ENCODE data around the gene ASIC3. TPM values are rescaled to one million over a fixed set of nuclear protein-coding genes. Genes with fewer than 3 reads are reported as not detected.

ASIC3 gene
- total RNA-seq, 4 donors from 2014 or later = 2.6 to 4.3 (median 3.1) TPM

DNA sequence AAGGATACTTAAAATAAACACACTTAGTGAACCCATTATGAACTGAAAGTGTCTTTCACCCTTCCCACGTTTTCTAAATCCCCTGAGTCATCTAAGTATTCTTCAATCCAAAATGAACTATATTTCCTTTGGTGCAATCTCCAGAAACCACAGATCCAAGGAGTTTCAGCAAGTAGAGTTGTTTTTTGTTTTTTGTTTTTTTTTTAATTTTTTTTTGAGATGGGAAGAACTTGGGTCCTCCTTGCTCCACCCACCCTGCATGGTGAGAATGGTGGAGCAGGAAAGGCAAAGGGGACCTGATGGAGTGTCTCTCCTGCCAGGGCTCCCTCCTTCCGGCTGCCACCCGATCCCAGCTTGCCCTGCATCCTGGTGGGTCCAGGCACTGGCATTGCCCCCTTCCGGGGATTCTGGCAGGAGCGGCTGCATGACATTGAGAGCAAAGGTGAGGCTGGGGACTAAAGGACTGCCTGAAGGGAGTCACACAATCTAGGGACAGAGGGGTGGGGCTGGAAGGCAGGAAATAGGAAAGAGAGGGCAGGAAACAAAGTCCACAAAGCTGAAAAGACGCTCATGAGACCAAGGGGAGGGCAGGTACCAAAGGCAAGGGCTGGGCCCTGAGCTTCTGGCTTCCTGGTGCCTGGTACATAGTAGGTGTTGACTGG, 36.2 kb upstream of the ASIC3 start:
- in situ Hi-C loops (cut with MboI; ENCODE audit: low pct_ligation_motif_present in 1 of 4, low pct_unique_long_range_greater_than_20kb in 1 of 4, low sequenced_read_pairs in 3 of 4) = no loop called here
- Histone ChIP-seq H3K4me3 (no peak overlapping the region), H3K27me3 (peaks cover 3% of the 10 kb centered on the region), H3K4me1 (peaks cover 18 to 37% (median 20%) of the 10 kb centered on the region in 4 donors), H3K9me3 (no peaks in the 10 kb centered on the region), H3K27ac (peak overlapping the region; percentile 33 to 71 (median 58)), H3K36me3 (no peaks in the 10 kb centered on the region)
- DNase-seq = peak; percentile 76
- intact Hi-C loops (cut with DNase I; ENCODE audit: low total_unique reads) = no loop called here
- TF ChIP-seq, protein P1, sequence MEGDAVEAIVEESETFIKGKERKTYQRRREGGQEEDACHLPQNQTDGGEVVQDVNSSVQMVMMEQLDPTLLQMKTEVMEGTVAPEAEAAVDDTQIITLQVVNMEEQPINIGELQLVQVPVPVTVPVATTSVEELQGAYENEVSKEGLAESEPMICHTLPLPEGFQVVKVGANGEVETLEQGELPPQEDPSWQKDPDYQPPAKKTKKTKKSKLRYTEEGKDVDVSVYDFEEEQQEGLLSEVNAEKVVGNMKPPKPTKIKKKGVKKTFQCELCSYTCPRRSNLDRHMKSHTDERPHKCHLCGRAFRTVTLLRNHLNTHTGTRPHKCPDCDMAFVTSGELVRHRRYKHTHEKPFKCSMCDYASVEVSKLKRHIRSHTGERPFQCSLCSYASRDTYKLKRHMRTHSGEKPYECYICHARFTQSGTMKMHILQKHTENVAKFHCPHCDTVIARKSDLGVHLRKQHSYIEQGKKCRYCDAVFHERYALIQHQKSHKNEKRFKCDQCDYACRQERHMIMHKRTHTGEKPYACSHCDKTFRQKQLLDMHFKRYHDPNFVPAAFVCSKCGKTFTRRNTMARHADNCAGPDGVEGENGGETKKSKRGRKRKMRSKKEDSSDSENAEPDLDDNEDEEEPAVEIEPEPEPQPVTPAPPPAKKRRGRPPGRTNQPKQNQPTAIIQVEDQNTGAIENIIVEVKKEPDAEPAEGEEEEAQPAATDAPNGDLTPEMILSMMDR (IDR thresholded peaks at IDR 0.05) = peak in 2 of 5 experiments; percentile 9 to 34
- no peak for TF ChIP-seq POLR2AphosphoS5 (IDR thresholded peaks at IDR 0.05)
- WGBS, 2 donors (ENCODE audit: low coverage in 1 of 2) = 31 to 43% methylated on average over 2 to 6 of the region's 6 CpGs

DNA sequence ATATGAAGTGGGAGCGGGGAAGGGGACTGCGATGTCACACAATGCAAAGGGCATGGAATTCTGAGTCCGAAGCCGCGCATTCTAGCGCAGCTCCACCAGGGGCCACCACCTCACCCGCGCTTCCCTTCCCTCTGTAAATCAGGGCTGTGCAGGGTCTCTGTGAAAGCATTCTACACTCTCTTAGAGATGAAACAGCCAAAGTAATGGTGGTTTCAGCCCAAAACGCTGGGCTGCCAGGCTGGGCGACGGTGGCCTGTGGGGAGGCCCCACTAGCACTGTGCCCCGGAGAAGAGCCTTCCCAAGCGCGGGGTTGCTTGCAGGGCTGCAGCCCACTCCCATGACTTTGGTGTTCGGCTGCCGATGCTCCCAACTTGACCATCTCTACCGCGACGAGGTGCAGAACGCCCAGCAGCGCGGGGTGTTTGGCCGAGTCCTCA, 35.4 kb upstream of the ASIC3 start:
- in situ Hi-C loops (cut with MboI; ENCODE audit: low pct_ligation_motif_present in 1 of 4, low pct_unique_long_range_greater_than_20kb in 1 of 4, low sequenced_read_pairs in 3 of 4) = no loop called here
- Histone ChIP-seq H3K4me1 (peaks cover 19 to 39% (median 21%) of the 10 kb centered on the region in 4 donors), H3K4me3 (no peak overlapping the region), H3K36me3 (no peaks in the 10 kb centered on the region), H3K27ac (peak overlapping the region; percentile 33 to 71 (median 58)), H3K9me3 (no peaks in the 10 kb centered on the region), H3K27me3 (peaks cover 8% of the 10 kb centered on the region)
- intact Hi-C loops (cut with DNase I; ENCODE audit: low total_unique reads) = no loop called here
- DNase-seq = no peak
- no peak for TF ChIP-seq POLR2AphosphoS5 (IDR thresholded peaks at IDR 0.05)
- TF ChIP-seq, protein P1 (IDR thresholded peaks at IDR 0.05) = peak in 4 of 5 experiments; percentile 14 to 22 (median 18)
- 71% methylated on average over 22 of the region's 23 CpGs; no CpG with 5 or more reads in 1 of the 2 donors for WGBS, 2 donors (ENCODE audit: low coverage in 1 of 2)

DNA sequence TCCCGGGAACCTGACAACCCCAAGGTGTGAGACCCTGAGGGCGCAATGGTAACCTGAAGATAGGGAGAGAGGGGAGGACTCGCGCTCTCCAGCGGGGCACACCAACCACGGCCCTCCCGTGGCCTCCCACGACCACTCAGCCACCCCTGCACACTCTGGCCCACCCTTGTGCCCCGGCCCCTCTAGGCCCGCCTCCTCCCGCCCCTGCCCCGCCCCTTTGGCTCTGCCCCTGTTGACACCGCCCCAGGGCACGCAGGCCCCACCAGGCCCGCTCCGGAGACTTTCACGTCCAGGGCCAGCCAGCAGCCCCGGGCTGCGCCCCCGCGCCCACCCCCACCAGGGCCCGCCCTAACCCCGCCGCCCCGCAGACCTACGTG, 35.0 kb upstream of the ASIC3 start:
- peak overlapping the region in 1 of 4 donors; percentile 57 for H3K27ac ChIP-seq
- intact Hi-C loops (cut with DNase I; ENCODE audit: low total_unique reads) (no loop called here), in situ Hi-C loops (cut with MboI; ENCODE audit: low pct_ligation_motif_present in 1 of 4, low pct_unique_long_range_greater_than_20kb in 1 of 4, low sequenced_read_pairs in 3 of 4) (no loop called here)
- WGBS, 2 donors (ENCODE audit: low coverage in 1 of 2) = 56% methylated on average over 21 of the region's 26 CpGs; no CpG with 5 or more reads in 1 of the 2 donors
- H3K4me3 ChIP-seq = peak overlapping the region in 3 of 4 donors; percentile 3 to 30 (median 23)
- no peaks in the 10 kb centered on the region for H3K36me3 ChIP-seq
- peaks cover 23 to 43% (median 26%) of the 10 kb centered on the region in 4 donors for H3K4me1 ChIP-seq
- H3K9me3 ChIP-seq = no peaks in the 10 kb centered on the region
- TF ChIP-seq EP300 (IDR thresholded peaks at IDR 0.05; ENCODE audit: low read depth) = no peak
- TF ChIP-seq POLR2A (IDR thresholded peaks at IDR 0.05) = no peak
- TF ChIP-seq, protein P1 (IDR thresholded peaks at IDR 0.05) = no peak
- TF ChIP-seq POLR2AphosphoS5 (IDR thresholded peaks at IDR 0.05) = no peak
- no peak for DNase-seq
- peaks cover 12% of the 10 kb centered on the region for H3K27me3 ChIP-seq

DNA sequence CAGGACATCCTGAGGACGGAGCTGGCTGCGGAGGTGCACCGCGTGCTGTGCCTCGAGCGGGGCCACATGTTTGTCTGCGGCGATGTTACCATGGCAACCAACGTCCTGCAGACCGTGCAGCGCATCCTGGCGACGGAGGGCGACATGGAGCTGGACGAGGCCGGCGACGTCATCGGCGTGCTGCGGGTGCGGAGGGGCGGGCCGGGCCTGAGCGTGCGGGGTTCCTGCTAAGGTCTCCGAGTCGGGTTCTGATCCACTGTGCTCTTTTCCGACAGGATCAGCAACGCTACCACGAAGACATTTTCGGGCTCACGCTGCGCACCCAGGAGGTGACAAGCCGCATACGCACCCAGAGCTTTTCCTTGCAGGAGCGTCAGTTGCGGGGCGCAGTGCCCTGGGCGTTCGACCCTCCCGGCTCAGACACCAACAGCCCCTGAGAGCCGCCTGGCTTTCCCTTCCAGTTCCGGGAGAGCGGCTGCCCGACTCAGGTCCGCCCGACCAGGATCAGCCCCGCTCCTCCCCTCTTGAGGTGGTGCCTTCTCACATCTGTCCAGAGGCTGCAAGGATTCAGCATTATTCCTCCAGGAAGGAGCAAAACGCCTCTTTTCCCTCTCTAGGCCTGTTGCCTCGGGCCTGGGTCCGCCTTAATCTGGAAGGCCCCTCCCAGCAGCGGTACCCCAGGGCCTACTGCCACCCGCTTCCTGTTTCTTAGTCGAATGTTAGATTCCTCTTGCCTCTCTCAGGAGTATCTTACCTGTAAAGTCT, 34.4 kb upstream of the ASIC3 start:
- intact Hi-C loops (cut with DNase I; ENCODE audit: low total_unique reads) = no loop called here
- DNase-seq = peak; percentile 81
- 40 to 69% methylated on average over 1 to 55 of the region's 55 CpGs for WGBS, 2 donors (ENCODE audit: low coverage in 1 of 2)
- Histone ChIP-seq H3K27me3 (peaks cover 18% of the 10 kb centered on the region), H3K4me1 (peaks cover 27 to 49% (median 31%) of the 10 kb centered on the region in 4 donors), H3K4me3 (peak overlapping the region in 3 of 4 donors; percentile 3 to 30 (median 23)), H3K27ac (peak overlapping the region; percentile 3 to 14 (median 9)), H3K36me3 (no peaks in the 10 kb centered on the region), H3K9me3 (no peaks in the 10 kb centered on the region)
- in situ Hi-C loops (cut with MboI; ENCODE audit: low pct_ligation_motif_present in 1 of 4, low pct_unique_long_range_greater_than_20kb in 1 of 4, low sequenced_read_pairs in 3 of 4) = no loop called here
- TF ChIP-seq POLR2AphosphoS5 (IDR thresholded peaks at IDR 0.05) (no peak), EP300 (IDR thresholded peaks at IDR 0.05; ENCODE audit: low read depth) (no peak), POLR2A (IDR thresholded peaks at IDR 0.05) (no peak)
- TF ChIP-seq, protein P1 (IDR thresholded peaks at IDR 0.05) = peak in 1 of 5 experiments; percentile 14

Measured in transverse colon (tissue), 4 donors.